ENCODE measurements around the gene SEMA3A.

GRCh38 chr7:84236398-84236797, 41.8 kb upstream of the SEMA3A start:
- TF ChIP-seq, protein P1, sequence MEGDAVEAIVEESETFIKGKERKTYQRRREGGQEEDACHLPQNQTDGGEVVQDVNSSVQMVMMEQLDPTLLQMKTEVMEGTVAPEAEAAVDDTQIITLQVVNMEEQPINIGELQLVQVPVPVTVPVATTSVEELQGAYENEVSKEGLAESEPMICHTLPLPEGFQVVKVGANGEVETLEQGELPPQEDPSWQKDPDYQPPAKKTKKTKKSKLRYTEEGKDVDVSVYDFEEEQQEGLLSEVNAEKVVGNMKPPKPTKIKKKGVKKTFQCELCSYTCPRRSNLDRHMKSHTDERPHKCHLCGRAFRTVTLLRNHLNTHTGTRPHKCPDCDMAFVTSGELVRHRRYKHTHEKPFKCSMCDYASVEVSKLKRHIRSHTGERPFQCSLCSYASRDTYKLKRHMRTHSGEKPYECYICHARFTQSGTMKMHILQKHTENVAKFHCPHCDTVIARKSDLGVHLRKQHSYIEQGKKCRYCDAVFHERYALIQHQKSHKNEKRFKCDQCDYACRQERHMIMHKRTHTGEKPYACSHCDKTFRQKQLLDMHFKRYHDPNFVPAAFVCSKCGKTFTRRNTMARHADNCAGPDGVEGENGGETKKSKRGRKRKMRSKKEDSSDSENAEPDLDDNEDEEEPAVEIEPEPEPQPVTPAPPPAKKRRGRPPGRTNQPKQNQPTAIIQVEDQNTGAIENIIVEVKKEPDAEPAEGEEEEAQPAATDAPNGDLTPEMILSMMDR (IDR thresholded peaks at IDR 0.05) = no peak
- TF ChIP-seq EP300 (IDR thresholded peaks at IDR 0.05) = no peak

Measured in ovary (tissue), 3 donors.